Esophagus muscularis mucosa (tissue), 3 donors: ENCODE data around the gene THADA.

Source experiments
- CTCF ChIP-seq, 3 experiments: fragments of 200-600 bp in 2 of 3; fragments of 450-650 bp in 1 of 3; sonication (generic) in 2 of 3; IDR thresholded peaks; one replicate each; pipeline ENCODE4 v1.5.1; 2017 to 2019; ENCODE audit warnings: antibody characterized with exemption in 3 of 3, mild to moderate bottlenecking in 2 of 3, moderate library complexity in 1 of 3
- EP300 ChIP-seq: sonication (generic); formaldehyde crosslinking; IDR thresholded peaks from one replicate; pipeline ENCODE4 v1.6.1; 2017; ENCODE audit warnings: antibody characterized with exemption

DNA sequence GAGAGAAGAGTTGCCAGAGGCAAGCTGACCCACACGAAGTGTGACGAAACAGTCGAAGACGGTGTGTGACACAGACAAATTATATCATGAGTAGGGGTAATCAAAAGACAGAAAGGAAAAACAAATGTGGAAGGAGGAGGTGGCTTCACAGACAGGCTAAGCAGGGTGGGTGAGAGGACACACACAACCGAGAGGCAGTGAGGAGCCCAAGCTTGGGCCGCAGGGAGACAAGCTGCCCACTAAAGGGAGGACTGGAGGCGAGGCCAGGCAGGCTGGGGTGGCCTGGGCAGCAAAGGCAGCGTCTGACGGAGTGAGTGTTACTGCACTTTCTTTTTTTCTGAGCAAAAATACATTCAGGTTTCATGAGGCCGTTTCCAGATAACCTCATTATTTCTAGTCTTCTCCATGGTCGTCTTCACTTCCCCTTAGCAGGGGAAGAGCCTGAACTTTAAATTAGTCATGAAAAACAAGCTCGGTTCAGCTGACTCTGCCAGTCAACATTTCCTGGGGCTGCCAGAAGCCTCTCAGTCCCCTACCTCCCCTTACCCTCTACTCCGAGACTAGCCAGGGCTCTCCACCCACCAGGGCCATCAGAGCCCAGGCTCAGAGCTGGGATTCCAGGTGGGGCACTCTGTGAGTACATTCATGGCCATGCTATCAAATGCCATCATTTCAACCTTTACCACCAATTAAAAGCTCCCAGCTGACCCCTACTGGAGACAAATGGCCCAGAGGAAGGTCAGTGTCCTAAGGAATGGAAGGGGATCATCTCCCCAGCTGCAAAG, 355.7 kb downstream of the THADA start:
- TF ChIP-seq CTCF (IDR thresholded peaks at IDR 0.05) (no peak), EP300 (no peak)
